Coronary artery (tissue), 2 donors: Measurements from ENCODE around the gene KMT2A.
"Not testable (repeated sequence)": the region's sequence is repeated elsewhere in the genome, so short reads cannot be mapped to it uniquely, and the experiment has no call there.

Experiments used
- DNase-seq: peaks from one replicate; pipeline ENCODE4 v3.0.0-alpha.2; 2017; ENCODE audit warnings: low spot score
- H3K27ac ChIP-seq, 2 donors: fragments of 200-600 bp; sonication (generic); one replicate each; pipeline ENCODE4 v1.5.1; 2016 to 2019
- H3K4me3 ChIP-seq: fragments of 200-600 bp; sonication (generic); 2 replicates; pipeline ENCODE4 v1.5.1; 2016; ENCODE audit warnings: mild to moderate bottlenecking, moderate library complexity
- CTCF ChIP-seq: fragments of 200-600 bp; sonication (generic); IDR thresholded peaks from one replicate; pipeline ENCODE4 v1.5.1; 2019; ENCODE audit warnings: antibody characterized with exemption

Gene KMT2A

GRCh38 chr11:118406599-118407166, 29.6 kb upstream of the KMT2A start:
- H3K27ac ChIP-seq = no peak overlapping the region
- DNase-seq = no peak
- H3K4me3 ChIP-seq = no peak overlapping the region
- TF ChIP-seq CTCF = no peak

- no peak for TF ChIP-seq CTCF
- H3K27ac ChIP-seq = no peak overlapping the region
- H3K4me3 ChIP-seq = no peak overlapping the region
- no peak for DNase-seq
Measured at GRCh38 chr11:118410055-118410745, 26.1 kb upstream of the KMT2A start.

DNA sequence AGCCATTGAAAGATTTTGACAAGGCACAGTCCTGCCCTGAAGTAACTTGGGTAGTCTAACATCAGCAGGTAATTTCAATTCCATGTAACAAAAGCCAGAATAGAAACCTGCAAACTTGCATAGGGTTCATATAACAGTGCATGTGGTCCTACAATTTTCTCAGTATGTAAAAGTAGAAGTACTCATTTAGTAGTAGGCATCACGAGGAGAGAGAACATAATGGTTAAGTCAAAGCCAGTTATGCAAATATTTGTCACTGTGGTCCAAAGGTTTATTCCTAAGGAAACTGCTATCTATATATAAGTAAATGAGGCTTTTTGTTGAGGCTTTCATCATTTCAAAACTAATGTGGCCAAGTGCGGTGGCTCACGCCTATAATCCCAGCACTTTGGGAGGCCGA, 24.8 kb upstream of the KMT2A start:
- no peak for TF ChIP-seq CTCF
- no peak for DNase-seq
- H3K27ac ChIP-seq = no peak overlapping the region
- H3K4me3 ChIP-seq = no peak overlapping the region

- Histone ChIP-seq H3K27ac (no peak overlapping the region), H3K4me3 (no peak overlapping the region)
- DNase-seq = no peak
- no peak for TF ChIP-seq CTCF
Measured at GRCh38 chr11:118412921-118413320, 23.4 kb upstream of the KMT2A start.

DNA sequence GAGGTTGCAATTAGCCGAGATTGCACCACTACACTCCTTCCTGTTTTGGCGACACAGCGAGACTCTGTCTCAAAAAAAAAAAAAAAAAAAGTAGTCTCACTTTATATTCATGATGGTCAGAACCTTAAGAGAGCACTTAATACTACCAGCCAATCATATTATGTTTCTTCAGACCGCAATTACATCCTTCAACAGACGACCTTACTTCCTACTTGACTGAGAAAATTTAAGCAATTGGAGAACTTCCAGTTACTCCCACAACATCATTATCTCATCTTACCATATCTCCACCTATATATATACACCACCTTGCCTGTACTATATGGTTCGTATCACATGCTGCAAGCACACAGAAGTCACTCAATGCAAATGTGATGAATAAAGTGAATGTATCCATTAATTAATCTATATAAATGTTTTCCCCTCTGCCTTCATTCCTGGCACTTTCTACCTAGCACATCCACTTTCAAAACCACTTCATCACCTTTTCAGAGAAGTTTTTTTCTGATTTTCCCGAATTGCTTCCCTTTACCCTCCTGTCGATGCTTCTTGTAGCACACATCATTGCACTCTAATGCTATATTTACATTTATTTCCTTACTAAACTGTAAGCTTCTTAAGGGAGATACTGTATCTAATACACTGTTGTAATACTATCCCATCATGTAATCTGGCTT, 21.1 kb upstream of the KMT2A start:
- no peak for TF ChIP-seq CTCF
- Histone ChIP-seq H3K27ac (no peak overlapping the region), H3K4me3 (no peak overlapping the region)
- no peak for DNase-seq

DNA sequence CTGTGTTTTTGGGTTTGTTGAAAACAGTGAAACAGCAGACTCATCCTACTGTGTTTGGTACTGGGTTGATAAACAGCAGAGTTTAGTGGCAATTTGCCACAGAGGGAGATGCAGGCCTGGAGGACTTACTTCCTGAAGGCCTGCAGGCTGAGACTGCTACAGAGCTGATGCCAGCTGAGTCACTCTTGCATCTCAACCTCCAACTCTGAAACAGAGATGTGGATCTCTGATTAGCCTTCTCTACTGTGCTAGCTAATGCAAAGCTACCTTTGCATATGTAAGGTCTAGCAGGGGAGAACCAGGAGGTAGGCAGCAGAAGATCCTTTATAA, 20.6 kb upstream of the KMT2A start:
- TF ChIP-seq CTCF = no peak
- Histone ChIP-seq H3K4me3 (no peak overlapping the region), H3K27ac (no peak overlapping the region)
- DNase-seq = no peak

DNA sequence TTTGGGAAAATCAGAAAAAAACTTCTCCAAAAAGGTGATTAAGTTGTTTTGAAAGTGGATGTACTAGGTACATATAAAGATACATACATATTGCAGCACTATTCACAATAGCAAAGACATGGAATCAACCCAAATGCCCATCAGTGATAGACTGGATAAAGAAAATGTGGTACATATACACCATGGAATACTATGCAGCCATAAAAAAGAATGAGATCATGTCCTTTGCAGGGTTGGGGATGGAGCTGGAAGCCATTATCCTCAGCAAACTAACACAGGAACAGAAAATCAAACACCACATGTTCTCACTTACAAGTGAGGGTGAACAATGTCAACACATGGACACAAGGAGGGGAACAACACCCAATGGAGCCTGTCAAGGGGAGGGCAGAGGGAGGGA, 19.4 kb upstream of the KMT2A start:
- not testable (repeated sequence) for H3K4me3 ChIP-seq, DNase-seq, H3K27ac ChIP-seq
